Fibroblast of pulmonary artery (primary cell): ENCODE results near the gene SLC35G3.
"Not testable (repeated sequence)": the region's sequence is repeated elsewhere in the genome, so short reads cannot be mapped to it uniquely, and the experiment has no call there.

ENCODE experiments used
- DNase-seq: peaks from one replicate; pipeline ENCODE4 v3.0.0-alpha.2; 2010; ENCODE audit warnings: low read depth
- H3K4me3 ChIP-seq: replicated peaks from 2 replicates; pipeline ENCODE4 v1.5.1; 2011; ENCODE audit warnings: low read depth, mild to moderate bottlenecking, control low read depth, low read length, moderate library complexity
- CTCF ChIP-seq: IDR thresholded peaks from 2 replicates; pipeline ENCODE4 v1.5.1; 2011; ENCODE audit warnings: mild to moderate bottlenecking, control low read depth, low read length, inconsistent platforms; ENCODE audit errors: missing control alignments

Gene SLC35G3

GRCh38 chr17:35154196-35155165 lies 39.7 kb downstream of the SLC35G3 start:
- no peak overlapping the region for H3K4me3 ChIP-seq
- DNase-seq = no peak
- TF ChIP-seq CTCF = no peak

GRCh38 chr17:35152421-35153140 lies 41.6 kb downstream of the SLC35G3 start:
- TF ChIP-seq CTCF = no peak
- DNase-seq = no peak
- H3K4me3 ChIP-seq = no peak overlapping the region

- H3K4me3 ChIP-seq, DNase-seq: not testable (repeated sequence)
Observed at GRCh38 chr17:35151080-35151479, 43.1 kb downstream of the SLC35G3 start.

GRCh38 chr17:35149941-35150340 lies 44.3 kb downstream of the SLC35G3 start:
- TF ChIP-seq CTCF = no peak
- DNase-seq = no peak
- H3K4me3 ChIP-seq = no peak overlapping the region

- H3K4me3 ChIP-seq = no peak overlapping the region
- no peak for TF ChIP-seq CTCF
- DNase-seq = no peak
Observed at GRCh38 chr17:35148144-35148543, 46.0 kb downstream of the SLC35G3 start.

GRCh38 chr17:35147375-35147905 lies 46.8 kb downstream of the SLC35G3 start, which contains the start of gene UNC45B:
TSS of gene UNC45B (plus strand) at chr17:35147817. CDS start at chr17:35148264, 447 bp downstream.
- TF ChIP-seq CTCF = no peak
- no peak for DNase-seq
- no peak within 1 kb of the TSS for H3K4me3 ChIP-seq

GRCh38 chr17:35146214-35146833 lies 47.9 kb downstream of the SLC35G3 start:
- no peak for DNase-seq
- TF ChIP-seq CTCF = no peak
- H3K4me3 ChIP-seq = no peak overlapping the region
